ENCODE measurements around the gene DNAJC22. TPM values are rescaled to one million over a fixed set of nuclear protein-coding genes. Genes with fewer than 3 reads are reported as not detected.
"Not testable (repeated sequence)": the region's sequence is repeated elsewhere in the genome, so short reads cannot be mapped to it uniquely, and the experiment has no call there.

The DNAJC22 gene
- total RNA-seq, 2 experiments from 2014 or later = 0.16 to 0.76 TPM

GRCh38 chr12:49375406-49375805, 28.7 kb downstream of the DNAJC22 start:
- no peaks in the 10 kb centered on the region for H3K9me2 ChIP-seq (ENCODE audit: insufficient read depth, low read length)
- no TSS peak for BruUV-seq (replicated peaks)
- no peaks in the 10 kb centered on the region for H3K9me3 ChIP-seq (ENCODE audit: low read length)
- peaks cover 15% of the 10 kb centered on the region for H3K4me1 ChIP-seq (ENCODE audit: insufficient read depth, low read length, poor library complexity, severe bottlenecking)
- ChIA-PET CTCF (ENCODE audit: unreplicated experiment) (no interaction called here), POLR2A (interaction anchor here (0.9 kb wide), 1 partner anchor 11 kb away, joined by 8 read pairs; no protein-coding TSS in a partner anchor)
- no peak overlapping the region for H3K4me3 ChIP-seq (ENCODE audit: low read depth, low read length, poor library complexity, severe bottlenecking)
- H3K4me2 ChIP-seq (ENCODE audit: low read length) = no peak overlapping the region
- intact Hi-C loops (cut with micrococcal nuclease; ENCODE audit: unreplicated experiment) = no loop called here
- peaks cover 52% of the 10 kb centered on the region for H3K79me2 ChIP-seq (ENCODE audit: insufficient read depth, low read depth, low read length)
- H3K27ac ChIP-seq (ENCODE audit: low read depth, low read length, poor library complexity, severe bottlenecking) = no peak overlapping the region
- H4K20me1 ChIP-seq (ENCODE audit: insufficient read depth, low read length) = 0 out of 2 replicates have a peak, but pooled peaks cover 4% of the 10 kb centered on the region
- DNase-seq (ENCODE audit: low spot score) = no peak
- H3K36me3 ChIP-seq (ENCODE audit: insufficient read depth, low read length) = peaks cover 25% of the 10 kb centered on the region
- no peak for TF ChIP-seq EZH2phosphoT487 (IDR thresholded peaks at IDR 0.05; ENCODE audit: borderline replicate concordance, low read depth, low read length)
- TF ChIP-seq CTCF (conservative IDR thresholded peaks at IDR 0.05; ENCODE audit: low read length) = no peak
- no peak overlapping the region for H2AFZ ChIP-seq (ENCODE audit: low read length)

GRCh38 chr12:49377386-49377785, 30.7 kb downstream of the DNAJC22 start:
- H3K4me2 ChIP-seq (ENCODE audit: low read length) = no peak overlapping the region
- no peak overlapping the region for H2AFZ ChIP-seq (ENCODE audit: low read length)
- TF ChIP-seq EZH2phosphoT487 (IDR thresholded peaks at IDR 0.05; ENCODE audit: borderline replicate concordance, low read depth, low read length) (no peak), CTCF (conservative IDR thresholded peaks at IDR 0.05; ENCODE audit: low read length) (no peak)
- H4K20me1 ChIP-seq (ENCODE audit: insufficient read depth, low read length) = no peaks in the 10 kb centered on the region
- H3K36me3 ChIP-seq (ENCODE audit: insufficient read depth, low read length) = peaks cover 11% of the 10 kb centered on the region
- intact Hi-C loops (cut with micrococcal nuclease; ENCODE audit: unreplicated experiment) = no loop called here
- H3K27ac ChIP-seq (ENCODE audit: low read depth, low read length, poor library complexity, severe bottlenecking) = no peak overlapping the region
- BruUV-seq (replicated peaks) = TSS peak; percentile 23
- no peaks in the 10 kb centered on the region for H3K9me2 ChIP-seq (ENCODE audit: insufficient read depth, low read length)
- peaks cover 49% of the 10 kb centered on the region for H3K79me2 ChIP-seq (ENCODE audit: insufficient read depth, low read depth, low read length)
- CTCF ChIA-PET (ENCODE audit: unreplicated experiment) = no interaction called here
- H3K9me3 ChIP-seq (ENCODE audit: low read length) = no peaks in the 10 kb centered on the region
- POLR2A ChIA-PET = interaction anchor here (0.6 to 1.5 kb wide), 3 partner anchors 11 to 75 kb away, joined by 3 to 7 read pairs (median 3); partner anchors contain the start of gene SPATS2
- H3K4me1 ChIP-seq (ENCODE audit: insufficient read depth, low read length, poor library complexity, severe bottlenecking) = peaks cover 5% of the 10 kb centered on the region
- DNase-seq (ENCODE audit: low spot score) = no peak
- H3K4me3 ChIP-seq (ENCODE audit: low read depth, low read length, poor library complexity, severe bottlenecking) = no peak overlapping the region

- H2AFZ ChIP-seq (ENCODE audit: low read length); H3K4me3 ChIP-seq (ENCODE audit: low read depth, low read length, poor library complexity, severe bottlenecking); intact Hi-C loops (cut with micrococcal nuclease; ENCODE audit: unreplicated experiment); H3K9me2 ChIP-seq (ENCODE audit: insufficient read depth, low read length); H3K4me2 ChIP-seq (ENCODE audit: low read length); H4K20me1 ChIP-seq (ENCODE audit: insufficient read depth, low read length); H3K9me3 ChIP-seq (ENCODE audit: low read length); H3K4me1 ChIP-seq (ENCODE audit: insufficient read depth, low read length, poor library complexity, severe bottlenecking); H3K36me3 ChIP-seq (ENCODE audit: insufficient read depth, low read length); BruUV-seq (replicated peaks); H3K27ac ChIP-seq (ENCODE audit: low read depth, low read length, poor library complexity, severe bottlenecking); DNase-seq (ENCODE audit: low spot score); CTCF ChIA-PET (ENCODE audit: unreplicated experiment): not testable (repeated sequence)
- peaks cover 50% of the 10 kb centered on the region for H3K79me2 ChIP-seq (ENCODE audit: insufficient read depth, low read depth, low read length)
- POLR2A ChIA-PET = interaction anchor here (1.2 kb wide), 1 partner anchor 19 kb away, joined by 3 read pairs; no protein-coding TSS in a partner anchor
Measured at GRCh38 chr12:49380184-49380583, 33.5 kb downstream of the DNAJC22 start.
